MM.1S (cell line): ENCODE measurements around the gene PSG11.

Source experiments
- CTCF ChIP-seq: fragments of 300-600 bp; sonication (generic); IDR thresholded peaks from 2 replicates; pipeline ENCODE4 v1.5.1; 2016; ENCODE audit warnings: antibody characterized with exemption, low read length, mixed read lengths
- EZH2 ChIP-seq: fragments of 300-600 bp; sonication (generic); optimal IDR thresholded peaks from 2 replicates; pipeline ENCODE3; 2017; ENCODE audit warnings: low read depth, mild to moderate bottlenecking, antibody characterized with exemption, low read length, mixed read lengths

GRCh38 chr19:42961119-42961518, 65.2 kb downstream of the PSG11 start:
- TF ChIP-seq EZH2 (no peak), CTCF (no peak)
